CD4-positive, alpha-beta T cell treated with Interleukin-6 for 4 hours (primary cell): ENCODE data around the gene CCDC88C.
"Not testable (repeated sequence)": the region's sequence is repeated elsewhere in the genome, so short reads cannot be mapped to it uniquely, and the experiment has no call there.

Experiments used
- DNase-seq: peaks from one replicate; pipeline ENCODE4 v3.0.0-alpha.2; 2020; ENCODE audit warnings: mixed read lengths

The CCDC88C gene

GRCh38 chr14:91417983-91418386, 365 bp upstream of the CCDC88C start:
- DNase-seq: peak; percentile 71

GRCh38 chr14:91416744-91417119, 888 bp downstream of the CCDC88C start:
- peak; percentile 31 for DNase-seq

- DNase-seq: peak; percentile 75
These were observed 1.6 kb downstream of the CCDC88C start for GRCh38 chr14:91415794-91416743.

DNA sequence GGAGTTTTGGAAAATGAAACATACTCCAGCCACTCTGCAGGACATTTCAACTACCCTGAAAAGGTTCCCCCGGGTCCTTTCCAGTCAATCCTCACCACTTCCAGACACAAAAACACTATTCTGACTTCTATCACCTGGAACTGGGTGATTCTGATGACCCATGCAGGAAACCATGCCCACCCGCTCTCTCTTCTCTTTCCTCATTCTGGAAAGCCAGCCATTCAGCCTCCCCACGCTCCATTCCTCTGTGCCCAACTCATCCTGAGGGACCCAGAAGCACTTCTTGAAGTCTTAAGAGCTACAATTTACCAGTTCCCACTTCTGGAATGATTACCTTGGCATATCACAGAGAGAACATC, 3.2 kb downstream of the CCDC88C start:
- DNase-seq: no peak

GRCh38 chr14:91413547-91414474, 3.8 kb downstream of the CCDC88C start:
- peak; percentile 63 for DNase-seq

DNA sequence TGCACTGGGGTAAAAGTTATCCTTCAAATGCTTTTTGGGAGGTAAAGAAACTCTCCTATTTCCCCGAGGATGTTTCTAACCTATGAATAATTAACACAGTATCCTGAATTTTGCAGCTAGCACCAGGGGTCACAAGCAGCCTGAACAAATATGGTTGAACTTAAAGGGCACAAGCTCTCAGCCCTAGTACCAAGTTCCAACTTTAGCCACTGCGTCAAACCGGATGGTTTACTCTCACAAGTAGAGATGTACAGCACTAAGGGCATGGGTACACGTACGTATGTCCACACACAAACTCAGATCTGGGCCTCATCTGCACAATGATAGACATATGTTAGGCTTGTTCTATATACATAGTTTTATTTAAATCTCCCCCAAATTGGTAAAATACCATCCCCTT, 4.7 kb downstream of the CCDC88C start:
- no peak for DNase-seq

- DNase-seq: no peak
These were observed 6.7 kb downstream of the CCDC88C start for GRCh38 chr14:91410771-91411536.

GRCh38 chr14:91409928-91410718, 7.5 kb downstream of the CCDC88C start:
- no peak for DNase-seq

DNA sequence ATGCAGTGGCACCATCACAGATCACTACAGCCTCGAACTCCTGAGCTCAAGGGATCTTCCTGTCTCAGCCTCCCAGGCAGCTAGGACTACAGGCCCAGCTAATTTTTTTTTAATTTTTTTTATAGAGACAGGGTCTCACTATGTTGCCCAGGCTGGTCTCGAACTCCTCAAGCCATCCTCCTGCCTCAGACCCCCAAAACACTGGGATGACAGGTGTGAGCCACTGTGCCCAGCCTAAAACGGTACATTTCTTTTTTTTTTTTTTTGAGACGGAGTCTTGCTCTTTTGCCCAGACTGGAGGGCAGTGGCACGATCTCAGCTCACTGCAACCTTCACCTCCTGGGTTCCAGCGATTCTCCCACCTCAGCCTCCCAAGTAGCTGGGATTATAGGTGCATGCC, 8.4 kb downstream of the CCDC88C start:
- DNase-seq: not testable (repeated sequence)

DNA sequence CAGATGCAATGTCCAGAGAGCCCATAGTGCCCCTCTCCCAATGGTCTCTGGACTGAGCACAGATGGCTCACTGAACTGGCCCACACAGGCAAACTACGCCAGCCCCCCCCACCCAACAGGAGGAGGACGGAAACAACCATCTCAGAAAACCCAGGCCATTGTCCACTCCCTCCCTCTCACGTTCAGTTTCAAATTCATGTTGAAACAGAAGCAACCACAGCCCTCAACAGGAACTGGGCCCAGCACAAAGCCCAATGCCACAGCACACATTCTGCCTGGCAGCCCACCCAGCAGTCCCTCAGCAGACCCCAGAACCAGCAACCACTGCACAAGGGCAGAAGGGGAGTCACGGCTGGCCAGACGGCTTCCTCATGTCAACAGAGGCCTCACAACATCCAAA, 10.6 kb downstream of the CCDC88C start:
- DNase-seq: no peak

DNA sequence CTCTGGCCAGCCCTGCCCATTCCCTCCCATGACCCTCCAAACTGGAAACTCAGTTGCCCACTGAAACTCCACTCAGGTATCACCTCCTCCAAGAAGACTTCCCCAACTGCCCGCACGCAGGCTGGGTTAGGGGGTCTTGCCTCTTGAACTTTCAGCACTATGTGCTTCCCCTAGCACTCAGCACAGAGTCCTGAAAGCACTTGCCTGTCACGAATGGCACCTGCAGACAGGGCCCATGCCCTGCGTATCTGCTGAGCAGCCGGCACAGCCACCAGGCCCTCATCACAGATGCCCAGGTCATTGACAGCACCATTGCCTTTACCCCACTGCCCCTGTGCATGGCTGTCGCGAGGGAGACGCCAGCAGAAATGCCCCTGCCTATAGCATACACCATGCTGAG, 11.2 kb downstream of the CCDC88C start:
- no peak for DNase-seq

- no peak for DNase-seq
These were observed 11.7 kb downstream of the CCDC88C start for GRCh38 chr14:91405724-91406435.

DNA sequence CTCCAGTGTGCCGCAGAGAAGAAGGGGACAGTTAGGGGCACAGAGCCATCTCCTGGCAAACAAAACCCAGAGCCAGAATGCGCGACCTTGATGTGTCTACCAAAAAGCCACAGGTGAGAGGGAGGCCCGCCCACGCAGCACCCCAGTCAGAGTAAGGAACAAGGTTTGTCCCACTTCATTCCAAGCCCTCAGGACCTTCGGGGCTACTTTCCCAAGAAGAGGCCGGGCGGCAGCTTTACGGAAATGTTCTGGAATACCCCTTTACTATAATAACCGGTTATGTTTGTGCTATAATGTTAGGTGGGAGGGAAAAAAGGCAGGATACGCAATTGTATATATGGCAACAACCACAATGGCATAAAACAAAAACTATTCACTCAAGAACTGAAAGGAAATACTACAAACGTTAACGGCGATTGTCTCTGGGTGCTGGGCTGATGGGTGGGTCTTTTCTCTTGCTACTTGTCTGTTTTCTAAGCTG, 12.3 kb downstream of the CCDC88C start:
- DNase-seq: peak; percentile 77

DNA sequence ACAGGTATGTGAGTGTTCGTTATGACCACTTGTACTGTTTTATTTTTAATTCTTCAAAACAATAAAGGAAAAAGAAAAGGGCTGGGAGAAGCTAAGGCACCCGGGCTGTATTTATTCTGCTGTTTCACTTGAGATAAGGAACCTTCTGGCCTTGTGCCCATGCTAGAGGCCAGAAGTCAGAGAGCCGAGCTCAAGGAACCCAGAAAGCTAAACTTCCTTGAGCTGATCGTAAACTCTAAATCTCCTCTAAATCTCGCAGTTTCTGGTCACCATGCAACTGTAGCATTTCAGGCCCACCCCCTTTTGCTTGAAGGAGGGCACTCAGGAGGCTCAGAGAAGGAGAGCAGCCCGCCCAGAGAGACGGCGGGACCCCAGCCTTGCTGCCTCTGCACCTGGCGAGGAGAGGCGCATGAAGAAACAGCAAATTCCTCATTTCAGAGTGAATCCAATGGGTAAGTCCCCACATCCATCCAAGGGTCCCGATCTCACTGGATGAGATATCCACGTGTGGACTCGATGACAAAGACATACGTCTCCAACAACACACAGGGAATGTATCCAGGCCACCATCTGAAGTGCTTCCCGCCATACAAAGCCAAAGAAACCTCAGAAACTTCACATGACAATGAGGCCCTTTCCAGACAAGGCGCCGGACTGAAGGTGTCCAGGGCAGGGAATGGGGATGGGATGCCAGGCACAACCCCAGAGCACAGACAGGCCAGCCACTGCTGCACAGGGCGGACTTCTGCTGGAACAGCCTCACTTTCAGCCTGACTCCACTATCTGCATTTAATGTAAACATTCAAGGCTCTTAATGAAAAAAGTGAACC, 14.6 kb downstream of the CCDC88C start:
- no peak for DNase-seq

DNA sequence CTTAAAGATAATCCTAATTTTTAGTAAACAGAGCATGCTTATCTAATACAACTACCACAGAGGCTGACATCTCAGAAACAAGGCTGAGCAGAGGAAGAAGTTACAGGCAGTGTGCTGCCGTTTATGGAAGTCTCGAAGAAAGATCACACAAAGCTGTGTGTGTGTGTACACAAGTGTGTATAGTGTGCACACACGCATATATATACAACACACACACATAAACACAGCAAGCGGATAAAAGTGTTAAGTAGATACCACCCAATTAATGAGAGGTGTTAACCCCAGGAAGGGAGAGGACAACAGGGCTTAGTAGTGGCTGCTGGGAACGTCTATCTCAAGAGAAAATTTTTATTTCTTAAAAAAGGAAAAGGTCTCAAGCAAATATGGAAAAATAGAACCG, 15.3 kb downstream of the CCDC88C start:
- no peak for DNase-seq

DNA sequence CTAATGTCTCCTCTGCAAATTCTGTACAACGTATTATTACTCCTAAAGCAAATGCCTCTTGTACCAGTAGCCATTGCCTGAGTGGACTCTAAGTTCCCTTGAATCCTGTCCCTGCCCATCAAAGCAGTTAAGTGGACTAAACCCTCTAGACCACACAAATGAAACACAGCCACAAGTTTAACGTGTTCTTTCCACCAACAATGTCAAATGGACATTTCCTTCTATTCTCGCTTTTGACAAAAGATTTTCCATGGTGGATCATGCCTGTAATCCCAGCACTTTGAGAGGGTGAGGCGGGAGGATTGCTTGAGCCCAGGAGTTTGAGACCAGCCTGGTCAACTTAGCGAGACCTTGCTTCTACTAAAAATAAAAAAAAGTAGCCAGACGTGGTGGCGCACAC, 15.9 kb downstream of the CCDC88C start:
- DNase-seq: no peak

DNA sequence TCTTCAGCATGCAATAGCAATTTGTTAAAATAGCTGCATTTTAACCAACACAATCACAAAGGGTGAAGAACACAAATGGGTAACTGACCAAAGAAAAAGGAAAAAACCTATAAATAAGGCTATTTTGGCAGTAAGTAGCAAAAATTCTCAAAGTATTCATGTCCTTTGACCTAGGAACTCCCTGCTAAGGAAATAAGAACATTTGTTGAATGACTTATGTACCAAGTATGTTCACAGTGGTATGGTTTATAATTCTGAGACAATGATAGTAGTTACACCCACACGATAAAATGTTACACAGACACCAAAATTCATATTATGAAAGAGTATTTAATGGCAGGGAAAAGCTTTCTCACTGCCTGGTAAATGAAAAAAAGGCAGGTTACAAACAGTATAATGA, 16.9 kb downstream of the CCDC88C start:
- no peak for DNase-seq

GRCh38 chr14:91399868-91400640, 17.6 kb downstream of the CCDC88C start:
- DNase-seq: peak; percentile 61

DNA sequence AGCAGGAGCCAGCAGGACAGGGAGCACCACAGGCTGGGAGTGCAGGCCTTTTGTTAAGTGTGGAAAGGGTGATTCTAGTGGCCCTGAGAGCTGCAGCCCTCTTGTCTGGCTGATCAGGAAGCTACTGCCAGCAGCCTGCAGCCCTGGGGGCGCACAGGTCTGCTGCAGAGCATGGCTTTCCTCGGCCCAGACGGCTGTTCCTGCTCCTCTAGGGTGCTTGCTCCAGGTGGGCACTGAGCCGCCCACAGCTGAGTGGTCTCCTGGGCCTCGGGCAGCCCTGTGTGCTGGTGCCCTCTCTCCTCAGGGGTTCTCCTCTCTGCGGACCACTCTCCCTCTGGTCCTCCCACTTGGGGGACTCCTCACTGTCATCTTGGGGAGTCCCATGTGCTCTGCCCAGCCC, 18.9 kb downstream of the CCDC88C start:
- no peak for DNase-seq
